NCI-H1048 (cell line): ENCODE results near the gene FOXO3.

Experiments used
- DNase-seq: peaks from one replicate; lab custom pipeline; 2025; lab: John Stamatoyannopoulos, UW

The FOXO3 gene

GRCh38 chr6:108574457-108575141 lies 13.9 kb downstream of the FOXO3 start:
- DNase-seq: no peak

- DNase-seq: no peak
Observed at GRCh38 chr6:108575905-108576494, 15.3 kb downstream of the FOXO3 start.

- no peak for DNase-seq
Observed at GRCh38 chr6:108576709-108577108, 16.0 kb downstream of the FOXO3 start.

DNA sequence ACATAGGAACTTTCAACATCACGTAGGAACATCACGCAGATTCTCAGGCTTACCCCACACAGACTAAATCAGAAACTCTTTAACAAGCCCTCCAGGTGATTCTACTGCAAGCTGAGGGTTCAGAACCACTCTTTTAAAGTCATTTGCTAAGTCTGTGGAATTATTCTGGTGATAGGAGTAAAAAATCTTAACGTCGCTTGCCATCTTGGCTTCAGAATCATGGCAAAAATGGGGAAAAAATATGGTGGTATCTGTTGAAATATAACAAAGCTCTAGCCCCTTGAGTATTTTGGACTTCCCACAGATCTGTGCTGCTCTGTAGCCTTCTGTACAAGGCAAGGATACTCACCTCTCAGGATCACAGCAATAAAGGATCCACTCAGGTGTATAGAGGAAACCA lies 17.4 kb downstream of the FOXO3 start:
- no peak for DNase-seq

GRCh38 chr6:108578595-108579327 lies 18.0 kb downstream of the FOXO3 start:
- no peak for DNase-seq

GRCh38 chr6:108579328-108579721 lies 18.6 kb downstream of the FOXO3 start:
- no peak for DNase-seq

GRCh38 chr6:108580646-108581045 lies 19.9 kb downstream of the FOXO3 start:
- no peak for DNase-seq

- no peak for DNase-seq
Observed at GRCh38 chr6:108581237-108581931, 20.7 kb downstream of the FOXO3 start.

DNA sequence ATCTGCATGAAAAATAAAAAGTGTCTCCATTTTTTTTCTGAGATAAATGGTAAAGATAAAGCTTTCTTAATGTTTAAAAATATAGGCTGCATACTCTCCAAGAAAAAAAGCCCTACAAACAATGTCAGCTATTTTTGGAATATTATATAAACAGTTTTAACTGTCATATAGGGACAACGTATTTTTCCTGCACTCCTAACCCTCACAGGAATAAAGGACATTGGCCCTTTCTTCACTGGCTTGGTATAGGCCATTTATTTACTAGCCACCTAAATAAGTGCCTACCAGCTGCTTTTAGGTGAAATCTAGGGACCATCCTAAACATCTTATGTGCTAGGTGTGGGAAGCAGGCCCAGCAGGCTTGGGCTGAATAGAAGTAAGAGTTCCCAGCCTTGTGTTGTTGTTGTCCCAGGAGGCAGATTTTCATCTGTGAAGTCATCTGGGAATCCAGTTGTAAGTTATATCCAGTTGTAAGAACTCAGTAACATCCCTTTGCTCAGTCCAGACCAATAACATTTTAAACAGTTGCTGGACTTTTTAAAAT lies 21.3 kb downstream of the FOXO3 start:
- no peak for DNase-seq

GRCh38 chr6:108582618-108583017 lies 21.9 kb downstream of the FOXO3 start:
- no peak for DNase-seq

GRCh38 chr6:108584323-108584722 lies 23.6 kb downstream of the FOXO3 start:
- no peak for DNase-seq

GRCh38 chr6:108585359-108585758 lies 24.6 kb downstream of the FOXO3 start:
- no peak for DNase-seq

DNA sequence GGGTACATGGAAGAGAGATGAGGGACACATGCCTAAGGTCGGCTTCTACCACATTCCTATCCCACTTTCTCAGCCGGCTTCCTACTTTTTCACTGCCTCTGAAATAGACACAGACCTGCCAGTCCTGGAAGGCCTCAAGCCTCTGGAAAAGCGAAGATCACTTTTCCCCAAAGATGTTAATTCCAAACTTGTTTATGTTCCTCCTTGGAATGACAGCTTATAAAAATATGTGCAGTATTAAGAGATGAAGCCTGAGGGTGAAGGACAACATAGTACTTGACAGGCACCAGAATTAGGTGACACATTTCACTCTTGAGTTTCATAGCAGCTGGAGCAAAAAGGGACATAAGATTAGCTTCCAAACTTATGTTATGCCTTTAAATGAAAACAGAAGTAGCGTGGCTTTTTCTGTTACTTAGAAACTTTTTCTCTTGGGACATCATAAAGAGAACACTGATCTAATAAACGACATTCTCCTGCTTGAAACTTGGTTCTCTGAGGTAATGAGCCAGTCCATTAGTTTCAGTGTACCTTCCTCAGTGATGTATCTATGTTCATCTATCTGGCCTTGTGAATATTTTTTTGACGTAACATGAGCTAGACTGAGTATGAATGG lies 25.3 kb downstream of the FOXO3 start:
- DNase-seq: no peak

- no peak for DNase-seq
Observed at GRCh38 chr6:108587258-108588059, 26.7 kb downstream of the FOXO3 start.

DNA sequence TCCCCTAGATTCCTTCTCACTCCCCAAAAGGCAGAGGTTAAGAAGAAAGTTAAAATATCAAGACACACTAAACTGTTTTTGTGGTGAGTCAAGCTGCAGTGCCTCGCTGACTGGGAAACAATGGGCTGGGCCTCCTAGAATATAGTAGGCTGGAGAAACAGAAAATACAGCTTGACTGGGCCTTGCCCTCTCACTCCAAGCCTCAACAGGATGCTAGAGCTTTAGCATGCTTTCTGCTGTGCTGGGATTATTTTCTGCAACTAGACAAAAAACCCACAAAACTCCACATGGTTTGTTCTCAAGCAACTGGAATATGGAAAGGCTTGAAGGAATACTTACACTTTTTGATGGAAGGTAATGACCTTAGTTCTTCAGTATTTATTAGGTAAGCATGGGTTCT lies 27.9 kb downstream of the FOXO3 start:
- DNase-seq: no peak

DNA sequence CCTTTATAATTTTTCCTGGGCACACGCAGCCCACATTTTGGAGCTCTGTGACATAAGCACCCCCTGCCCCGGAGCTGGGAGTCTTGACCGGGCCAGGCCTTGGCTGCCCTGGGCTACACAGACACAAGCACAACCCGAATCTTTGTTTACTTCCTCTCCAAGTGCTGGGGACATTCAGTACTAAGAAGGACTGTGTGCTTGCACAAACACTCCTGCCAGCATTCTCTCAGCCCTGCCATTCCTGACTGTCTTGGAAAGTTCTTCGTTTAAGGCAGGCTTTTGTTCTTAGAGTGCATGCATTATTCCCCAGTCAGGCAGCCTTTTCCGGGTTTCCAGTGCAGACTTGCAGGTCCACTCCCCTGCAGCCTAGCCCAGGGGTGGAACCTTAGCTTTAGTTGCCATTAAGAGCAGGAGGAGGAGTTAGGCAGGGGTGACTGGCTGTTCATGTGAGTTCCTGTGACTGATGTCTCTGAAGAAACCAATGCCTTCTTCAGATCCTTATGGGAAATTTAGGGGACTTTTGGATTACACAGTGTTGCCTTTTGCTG lies 28.6 kb downstream of the FOXO3 start:
- peak; percentile 14 for DNase-seq

DNA sequence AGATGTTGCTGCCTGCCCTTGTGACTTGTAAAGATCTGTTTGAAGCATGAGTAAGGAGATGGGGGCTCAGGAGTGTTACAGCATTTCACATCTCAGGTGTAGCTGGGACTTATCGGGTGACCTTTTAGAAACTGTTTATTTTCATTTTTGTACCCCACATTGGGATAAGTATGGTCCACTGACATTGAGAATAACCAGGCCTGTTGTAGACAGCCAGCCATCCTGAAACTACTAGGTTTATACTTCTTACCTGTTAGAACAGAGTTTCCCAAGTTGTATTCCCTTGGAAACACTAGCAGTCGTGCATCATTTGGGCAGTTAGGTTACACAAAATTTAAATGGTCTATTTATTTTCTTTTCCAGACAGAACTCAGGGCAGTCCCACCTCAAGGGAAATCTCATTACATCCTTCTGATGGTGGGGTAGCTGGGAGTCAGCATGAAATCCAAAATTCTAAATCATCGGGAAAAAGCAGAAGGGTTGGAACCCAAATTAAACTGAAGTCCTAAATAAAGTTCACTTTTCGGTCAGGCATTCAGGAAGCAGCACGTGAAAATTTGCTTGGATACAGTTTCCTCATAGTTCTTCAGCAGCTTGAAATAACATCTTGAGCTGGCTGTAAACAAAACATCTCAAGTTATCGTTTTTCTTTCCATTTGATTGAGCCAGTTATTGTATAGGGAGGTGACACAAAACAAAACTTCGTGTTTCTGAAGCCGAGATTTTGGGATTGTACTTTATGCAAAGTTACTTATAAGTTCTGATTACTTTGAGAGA lies 30.5 kb downstream of the FOXO3 start:
- DNase-seq: no peak

- DNase-seq: no peak
Observed at GRCh38 chr6:108592371-108593337, 31.9 kb downstream of the FOXO3 start.

GRCh38 chr6:108594151-108594550 lies 33.4 kb downstream of the FOXO3 start:
- no peak for DNase-seq
